HG03025 (cell line): ENCODE data around the gene C1orf53.

Experiments used
- ATAC-seq: cut with Tn5 transposase; IDR thresholded peaks from one replicate; pipeline ENCODE4 v1.9.1; 2021; ENCODE audit warnings: mild to moderate bottlenecking, moderate library complexity; ENCODE audit not compliant: unreplicated experiment, low FRiP score

Gene C1orf53

DNA sequence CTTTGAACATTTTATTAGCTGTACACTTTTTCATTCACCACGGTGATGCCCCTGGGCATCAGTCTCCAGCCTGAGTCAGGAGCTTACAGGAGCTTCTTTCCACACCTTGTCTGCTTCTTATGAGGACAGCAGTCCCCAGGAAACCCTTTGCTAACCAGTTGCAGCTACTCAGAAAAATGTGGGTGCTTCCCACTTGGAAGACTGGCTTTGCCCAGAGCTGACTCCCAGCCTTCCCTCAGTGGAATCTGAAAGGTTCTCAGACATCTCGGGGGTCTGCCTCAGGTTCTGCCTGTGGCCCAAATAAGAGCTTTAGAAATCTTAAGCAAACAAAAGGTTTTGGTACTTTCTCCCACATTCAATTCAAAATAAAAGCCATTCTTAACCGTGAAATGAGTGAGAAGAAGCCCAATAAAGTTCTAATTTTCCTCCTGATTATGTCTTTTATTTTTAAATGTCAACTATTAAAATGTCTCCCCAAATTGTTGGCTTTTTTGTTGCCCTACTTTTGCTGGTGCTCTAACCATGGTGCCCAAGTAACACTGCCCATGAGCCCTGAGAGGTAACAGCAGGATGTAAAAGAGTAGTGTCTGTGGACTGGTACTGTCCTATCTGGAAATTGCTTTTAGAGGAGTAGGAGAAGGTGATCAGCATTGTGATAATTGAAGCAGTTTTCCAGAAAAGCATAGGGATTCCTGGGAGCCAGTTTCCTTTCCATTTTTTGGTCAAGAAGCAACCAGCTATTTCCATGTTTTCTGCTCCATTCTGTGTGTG, 5.6 kb downstream of the C1orf53 start:
- no peak for ATAC-seq

DNA sequence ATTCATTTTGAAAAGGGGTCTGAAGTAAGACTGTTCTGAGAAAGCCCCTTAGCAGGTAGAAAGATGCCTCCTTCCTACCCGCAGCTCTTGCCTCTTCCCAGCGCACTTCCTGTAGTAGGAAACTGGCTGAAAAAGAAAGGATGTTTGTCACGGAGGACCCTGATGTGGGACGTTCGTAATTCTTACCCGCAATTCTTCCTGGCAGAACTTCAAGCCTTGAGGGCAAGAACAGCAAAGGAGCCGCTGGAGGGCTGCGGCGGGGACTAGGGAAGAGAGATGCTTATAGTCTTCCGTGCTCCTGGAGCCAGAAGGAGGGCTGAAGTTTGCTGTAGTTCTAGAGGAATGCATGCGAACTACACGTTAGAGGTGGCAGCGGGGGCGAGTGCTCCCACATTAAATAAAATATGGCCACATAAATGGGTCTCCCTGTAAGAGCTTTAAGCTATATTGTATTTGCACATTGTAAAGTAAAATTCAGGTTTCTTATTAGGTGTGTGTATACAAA, 6.3 kb downstream of the C1orf53 start:
- no peak for ATAC-seq

DNA sequence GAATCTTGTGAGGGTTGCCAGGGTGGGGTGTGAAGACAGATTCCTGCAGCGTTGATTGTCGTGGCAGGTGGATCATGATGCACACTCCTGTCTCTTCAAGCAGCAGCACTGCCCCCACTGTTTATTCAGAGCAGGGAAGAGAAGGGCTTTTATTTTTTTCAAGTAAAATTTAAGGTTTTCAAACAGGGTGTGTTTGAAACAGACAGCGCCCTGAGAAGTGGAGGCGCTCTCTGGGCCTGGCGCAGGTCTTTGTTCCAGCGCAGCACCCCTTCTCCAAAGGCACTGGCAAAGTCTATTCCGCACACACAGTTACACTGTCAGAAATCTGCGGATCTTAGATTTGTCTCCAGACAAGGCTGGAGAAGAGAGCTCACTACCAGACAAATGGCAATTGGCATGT, 7.0 kb downstream of the C1orf53 start:
- no peak for ATAC-seq

DNA sequence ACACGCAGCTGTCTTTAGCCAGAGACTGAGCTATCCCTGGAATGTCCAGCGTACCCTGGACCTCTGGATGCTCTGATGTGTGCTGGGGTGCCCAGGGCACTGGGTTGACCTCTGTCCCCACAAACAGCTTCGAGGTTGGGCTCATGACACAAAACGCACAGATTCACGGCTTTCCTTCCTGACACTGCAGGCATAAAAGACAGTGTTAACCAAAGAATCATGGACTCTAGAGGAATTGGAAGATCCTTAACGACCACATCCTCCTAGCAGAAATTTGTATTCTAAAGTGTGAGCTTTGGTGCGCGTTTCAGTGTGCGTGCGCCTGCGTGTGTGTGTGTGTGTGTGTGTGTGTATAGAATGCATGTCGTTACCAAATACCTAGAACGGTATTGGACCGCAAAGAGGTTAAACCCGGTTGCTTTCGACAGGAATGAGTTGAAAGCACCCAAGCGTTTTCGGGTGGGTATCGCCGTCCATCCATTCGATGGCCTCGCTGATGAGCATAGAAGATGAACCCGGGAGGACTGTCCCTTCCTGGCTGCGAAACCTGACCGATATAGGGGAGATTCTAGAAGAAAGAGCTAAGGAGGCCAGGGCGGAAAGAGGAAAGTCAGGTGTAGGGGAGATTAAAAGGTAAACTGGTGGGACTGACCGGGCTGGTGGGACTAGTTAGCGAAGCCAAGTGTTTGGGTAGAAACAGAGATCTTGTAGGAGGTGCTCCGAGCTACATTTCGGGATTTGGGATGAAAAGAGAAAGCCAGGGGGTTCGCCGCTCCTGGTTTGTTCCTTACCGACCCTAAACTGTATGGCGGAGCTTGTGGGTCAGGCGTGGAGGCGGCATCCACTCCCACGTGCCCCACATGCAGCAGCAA, 7.9 kb downstream of the C1orf53 start:
- no peak for ATAC-seq

DNA sequence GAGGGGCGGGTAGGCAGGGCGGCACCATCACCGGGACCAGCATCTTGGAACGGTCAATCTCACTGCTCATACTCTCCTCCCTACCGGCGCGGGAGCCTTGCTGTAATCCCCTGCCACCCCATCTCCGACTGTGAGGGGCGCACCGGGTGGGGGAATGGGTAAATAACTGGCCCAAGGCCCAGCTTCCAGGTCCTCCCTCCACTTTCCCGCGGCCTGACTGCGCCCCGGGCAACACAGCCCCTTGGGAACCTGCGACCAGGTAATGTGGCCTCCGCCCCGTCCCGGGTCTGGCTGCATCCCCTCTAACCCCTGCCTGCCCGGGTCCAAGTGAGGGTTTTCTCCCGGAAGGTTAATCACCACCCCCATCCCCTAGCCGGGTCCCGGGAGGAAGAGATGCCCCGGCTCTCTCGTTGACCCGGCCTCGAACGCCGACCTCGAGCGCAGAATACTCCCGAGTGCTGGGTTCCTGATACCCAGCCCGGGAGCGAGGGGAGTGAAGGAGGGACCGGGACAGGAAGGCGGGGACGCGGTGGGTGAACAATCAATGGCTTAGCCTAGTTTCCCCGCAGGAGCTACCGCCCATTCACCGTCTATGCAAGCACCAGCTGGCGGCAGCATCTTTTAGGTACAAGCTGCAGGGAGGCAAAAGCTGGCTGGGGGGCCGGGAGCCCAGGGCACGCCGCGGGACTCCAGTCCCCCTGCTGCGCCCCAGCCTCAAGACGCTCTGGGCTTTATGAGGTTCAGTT, 8.9 kb downstream of the C1orf53 start:
- no peak for ATAC-seq

DNA sequence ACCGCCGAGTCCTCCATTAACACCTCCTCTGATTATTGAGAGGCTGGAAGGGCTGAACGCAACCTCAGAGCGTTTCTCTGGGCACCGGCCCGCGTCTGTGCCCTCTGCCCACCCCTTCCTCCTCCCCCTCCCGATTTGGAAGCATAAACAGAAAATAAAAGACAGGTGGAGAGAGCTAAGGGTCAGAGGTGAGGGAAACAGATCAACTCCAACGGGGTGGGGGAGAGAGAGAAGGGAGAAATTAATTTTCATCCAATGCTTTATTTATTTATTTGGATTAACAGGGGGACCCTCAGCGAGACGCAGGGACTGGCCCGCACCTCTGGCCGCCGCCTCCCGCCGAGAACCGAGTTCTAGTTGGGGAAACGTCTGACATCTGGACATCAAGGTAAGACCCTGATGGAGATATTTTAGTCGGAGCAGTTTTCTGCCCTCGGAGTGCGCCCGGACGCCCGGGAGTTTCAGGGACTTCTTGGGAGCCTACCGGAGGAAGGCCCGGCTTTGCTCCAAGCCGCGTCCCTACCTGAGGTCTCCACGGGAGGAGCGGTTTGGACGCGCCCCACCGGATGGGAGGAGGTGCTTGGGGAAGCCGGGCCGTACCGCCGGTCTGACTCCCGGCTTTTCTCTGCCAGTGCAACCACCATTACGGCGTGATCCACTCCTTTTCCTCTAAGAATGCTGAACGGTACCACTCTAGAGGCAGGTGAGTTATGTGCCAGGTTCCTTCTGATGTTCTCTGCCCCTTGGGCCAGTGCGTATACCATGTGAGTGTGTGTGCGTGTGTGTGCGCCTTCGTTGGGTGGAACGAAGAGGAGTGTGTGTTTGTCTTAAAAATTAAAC, 9.6 kb downstream of the C1orf53 start:
- ATAC-seq: no peak

DNA sequence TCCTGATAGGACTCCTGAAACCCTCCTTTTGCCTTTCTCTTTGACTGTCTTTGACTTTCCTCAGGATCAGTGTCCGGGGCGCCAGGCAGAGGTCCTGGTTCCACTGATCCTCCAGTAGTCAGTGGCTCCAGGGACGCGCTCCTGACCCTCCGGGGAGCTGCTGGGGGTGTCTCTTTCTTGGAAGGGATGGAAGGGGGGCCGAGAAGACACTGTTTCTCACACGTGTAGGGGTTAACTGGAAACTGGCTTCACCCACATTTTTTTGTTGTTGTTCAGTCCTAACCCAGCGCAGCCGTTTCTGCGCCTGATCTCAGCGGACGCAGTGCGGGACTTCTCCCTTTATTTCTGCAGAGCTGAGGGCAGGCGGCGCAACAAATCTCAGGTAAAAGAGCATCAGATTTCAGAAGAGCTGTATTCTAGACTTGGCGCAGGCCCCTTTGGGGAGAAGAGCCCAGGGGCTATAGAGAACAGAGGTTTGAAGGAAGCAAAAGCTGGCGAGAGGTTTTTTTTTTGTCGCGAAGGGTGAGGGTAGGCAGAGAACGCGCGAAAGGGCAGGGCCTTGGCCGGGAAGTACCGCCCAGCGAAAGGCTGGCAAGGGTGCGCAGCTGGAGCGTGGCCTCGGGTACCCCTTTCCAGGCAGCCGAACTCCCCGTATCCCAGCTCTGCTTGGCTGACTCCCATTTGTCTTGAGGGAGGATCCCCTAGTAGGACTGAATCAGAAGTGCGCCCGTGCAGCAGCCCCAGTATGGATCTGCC, 10.5 kb downstream of the C1orf53 start:
- ATAC-seq: no peak

DNA sequence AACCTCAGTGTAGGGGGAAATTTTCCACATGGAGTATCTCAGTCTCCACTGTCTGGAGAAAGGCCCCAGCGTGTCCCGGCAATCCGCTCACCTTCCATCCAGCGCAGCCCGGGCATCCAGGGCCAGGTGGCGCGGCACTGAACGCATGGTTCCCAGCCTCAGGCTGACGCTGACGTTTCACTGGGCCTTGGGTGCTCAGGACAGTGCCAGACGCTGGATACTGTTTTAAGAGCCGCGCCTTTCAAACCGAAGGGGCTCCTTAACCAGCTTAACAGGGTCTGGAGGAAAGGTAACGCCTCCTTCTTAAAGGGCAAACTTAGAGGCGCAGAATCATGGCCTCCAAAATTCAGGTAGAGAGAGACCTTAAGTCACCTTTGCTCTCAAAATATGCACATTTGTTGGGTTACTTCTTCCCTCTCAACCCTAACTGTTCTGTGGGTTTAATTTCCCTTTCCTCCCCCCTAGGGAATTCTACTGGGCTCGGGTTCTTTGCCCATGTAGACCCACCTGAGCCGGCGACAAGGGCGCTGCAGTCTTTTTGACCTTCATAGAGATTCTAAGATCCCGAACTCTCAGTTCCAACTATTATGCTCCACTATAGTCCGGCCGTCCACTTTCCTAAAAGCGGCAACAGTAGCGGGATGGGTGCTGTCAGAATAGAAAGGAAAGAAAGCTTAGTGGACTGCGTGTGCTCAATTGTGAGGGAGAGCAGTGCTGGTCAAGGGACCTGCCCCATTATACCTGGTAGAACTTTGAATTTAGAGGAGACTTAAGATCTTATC, 11.3 kb downstream of the C1orf53 start:
- no peak for ATAC-seq

DNA sequence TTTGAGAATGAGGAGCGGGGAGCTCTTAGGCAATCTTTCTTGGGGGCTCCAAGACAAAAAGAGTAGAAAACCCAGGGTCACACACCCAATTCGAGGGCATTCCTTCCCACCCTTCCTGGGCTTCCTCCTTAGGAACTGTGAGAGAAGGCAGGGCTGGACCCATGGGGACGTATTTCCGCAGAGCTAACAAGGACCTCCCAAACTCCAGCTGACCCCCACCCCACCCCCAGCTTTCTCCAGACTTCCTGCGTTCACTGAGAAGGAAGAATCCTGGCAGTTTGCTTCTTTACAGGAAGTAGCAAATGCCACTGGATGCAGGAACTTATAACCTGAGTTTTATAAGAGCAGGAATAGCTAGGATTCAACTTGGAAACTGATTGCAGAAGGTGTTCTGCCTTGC, 12.1 kb downstream of the C1orf53 start:
- ATAC-seq: no peak

DNA sequence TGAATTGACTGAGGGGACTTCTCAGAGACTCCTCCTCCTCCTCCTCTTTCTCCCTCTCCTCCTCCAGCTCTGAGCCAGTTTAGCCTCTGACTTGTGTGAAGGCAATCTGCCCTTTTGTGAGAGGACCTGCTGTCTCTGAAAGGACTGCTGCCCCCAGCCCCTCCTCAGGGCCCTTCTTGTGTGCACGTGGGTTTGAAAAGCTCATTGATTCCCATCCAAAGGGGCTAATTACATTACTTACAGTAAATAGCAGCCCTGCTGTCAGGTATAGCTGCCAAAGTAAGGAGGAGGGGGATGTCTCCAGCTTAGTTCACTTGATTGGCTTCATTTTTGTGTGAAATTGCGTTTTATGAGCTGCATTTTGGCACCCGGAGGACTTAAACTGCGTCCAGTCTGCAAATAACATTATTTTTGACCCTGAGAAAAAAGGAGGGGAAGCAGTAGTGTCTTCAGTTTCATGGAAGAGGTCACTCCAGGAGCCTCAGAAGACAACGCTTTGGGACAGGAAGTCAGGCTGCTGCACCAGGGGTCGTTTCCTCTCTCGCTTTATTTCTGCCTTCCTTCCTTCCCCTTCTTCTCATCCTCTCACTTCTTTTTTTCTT, 12.9 kb downstream of the C1orf53 start:
- no peak for ATAC-seq

DNA sequence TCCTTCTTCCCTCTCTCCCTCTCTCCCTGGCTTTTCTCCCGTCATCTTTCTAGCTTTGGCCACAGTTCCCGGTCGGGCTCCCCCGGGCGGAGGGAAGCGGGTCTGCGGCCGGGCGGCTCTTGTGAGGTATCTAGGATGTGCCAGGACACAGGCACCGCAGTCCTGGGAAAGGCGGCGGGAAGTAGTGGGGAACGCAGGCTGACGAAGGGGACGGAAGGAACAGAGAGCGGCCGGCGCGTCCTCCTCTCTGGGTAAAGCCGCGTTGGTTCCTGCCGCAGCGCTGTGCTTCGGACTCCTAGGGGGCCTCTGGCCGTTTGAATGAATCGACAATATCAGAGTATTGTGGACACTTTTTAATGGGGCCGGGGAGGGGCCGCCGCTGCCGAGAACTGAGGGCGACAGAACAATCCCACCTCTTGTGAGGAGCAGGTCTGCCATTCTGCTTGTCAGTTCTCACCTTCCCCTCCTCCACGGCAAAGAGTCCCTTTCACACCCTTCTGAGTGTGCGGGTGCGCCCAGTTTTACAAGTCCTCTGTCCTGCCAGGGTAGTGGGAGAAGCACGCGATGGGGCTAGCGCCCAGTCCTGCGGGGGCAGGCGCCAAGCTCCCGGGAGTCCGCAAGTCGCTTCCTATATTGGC, 13.6 kb downstream of the C1orf53 start:
- no peak for ATAC-seq

DNA sequence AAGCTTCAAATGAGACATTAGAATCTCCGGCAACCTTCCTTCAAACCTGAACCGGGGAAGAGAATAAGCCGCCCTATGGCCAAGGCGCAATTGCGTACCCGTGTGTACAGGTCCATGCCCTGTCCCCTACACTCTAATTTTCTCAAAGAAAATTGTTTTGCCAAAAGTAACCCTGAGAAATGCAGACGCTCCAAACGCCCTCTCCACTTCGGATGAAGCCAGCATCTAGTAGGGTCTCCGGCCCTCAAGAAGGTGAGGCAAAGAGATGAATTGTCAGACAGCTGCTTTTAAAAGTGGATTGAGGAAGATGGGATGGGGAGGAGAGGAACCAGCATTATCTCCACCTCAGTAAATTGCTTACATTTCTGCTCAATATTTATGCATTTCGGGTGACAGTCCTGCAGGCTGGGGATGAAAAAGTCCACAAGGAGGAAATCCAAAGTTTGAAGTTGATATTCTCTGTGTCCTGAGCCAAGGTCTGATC, 14.1 kb downstream of the C1orf53 start:
- ATAC-seq: no peak

DNA sequence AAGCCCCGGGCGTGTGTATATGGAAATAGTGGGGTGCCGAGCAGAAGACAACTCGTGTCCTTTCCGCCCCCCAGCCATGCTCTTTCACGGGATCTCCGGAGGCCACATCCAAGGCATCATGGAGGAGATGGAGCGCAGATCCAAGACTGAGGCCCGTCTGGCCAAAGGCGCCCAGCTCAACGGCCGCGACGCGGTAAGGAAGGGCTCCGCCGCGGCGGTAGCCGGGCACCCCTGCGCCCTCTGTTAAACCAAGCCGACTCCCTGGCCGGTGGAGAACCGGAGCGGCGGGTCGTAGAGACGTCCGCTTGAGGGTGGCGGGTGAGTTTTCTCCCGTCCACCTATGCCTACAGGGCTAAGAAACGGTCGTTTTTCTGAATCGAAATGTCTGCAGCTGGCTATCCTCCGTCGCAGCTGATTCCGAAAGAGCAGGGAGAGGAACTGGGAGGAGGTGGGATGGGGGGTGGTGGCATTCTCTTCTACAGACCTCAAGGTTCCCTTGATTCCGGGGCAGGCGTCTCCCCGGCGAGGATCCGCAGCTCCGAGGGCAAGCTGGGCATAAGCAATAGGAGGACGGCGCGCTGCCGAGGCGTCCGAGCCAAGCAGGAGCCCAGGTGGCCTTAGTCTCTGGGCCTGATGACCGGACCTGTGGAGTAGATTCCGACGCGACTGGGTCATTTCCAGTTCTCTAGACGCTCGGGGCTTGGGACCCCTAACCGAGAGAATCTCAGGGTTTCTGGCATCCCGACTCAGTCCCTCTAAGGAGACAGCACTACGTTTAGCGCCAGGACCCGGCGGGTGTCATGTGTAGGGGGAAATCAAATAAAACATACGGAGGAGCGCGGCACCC, 15.6 kb downstream of the C1orf53 start:
- ATAC-seq: no peak

DNA sequence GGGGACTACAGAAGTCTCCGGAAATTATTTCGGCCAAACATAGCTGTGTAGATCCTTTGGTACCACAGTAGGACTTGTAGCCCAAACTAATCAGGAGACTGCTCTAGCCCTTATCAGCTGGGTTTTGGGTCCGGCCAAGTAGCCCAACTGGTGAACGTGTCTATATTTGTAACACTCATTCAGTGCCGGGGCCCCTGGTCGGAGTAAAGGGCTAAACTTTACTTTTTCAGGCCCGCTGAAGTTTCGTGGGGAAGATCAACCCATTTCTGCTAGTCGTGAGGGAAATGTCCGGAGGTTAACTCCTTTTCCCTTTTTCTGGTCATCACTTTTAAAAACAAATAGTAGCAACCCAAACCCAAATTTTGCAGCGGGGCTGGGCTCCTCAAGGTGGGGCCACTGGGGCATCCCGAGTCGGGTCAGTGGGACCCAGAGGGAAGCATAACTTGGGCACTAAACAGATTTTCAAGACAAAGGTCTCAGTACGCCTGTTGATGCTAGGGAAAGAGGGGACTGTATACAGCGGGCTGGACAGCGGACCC, 16.4 kb downstream of the C1orf53 start:
- no peak for ATAC-seq

DNA sequence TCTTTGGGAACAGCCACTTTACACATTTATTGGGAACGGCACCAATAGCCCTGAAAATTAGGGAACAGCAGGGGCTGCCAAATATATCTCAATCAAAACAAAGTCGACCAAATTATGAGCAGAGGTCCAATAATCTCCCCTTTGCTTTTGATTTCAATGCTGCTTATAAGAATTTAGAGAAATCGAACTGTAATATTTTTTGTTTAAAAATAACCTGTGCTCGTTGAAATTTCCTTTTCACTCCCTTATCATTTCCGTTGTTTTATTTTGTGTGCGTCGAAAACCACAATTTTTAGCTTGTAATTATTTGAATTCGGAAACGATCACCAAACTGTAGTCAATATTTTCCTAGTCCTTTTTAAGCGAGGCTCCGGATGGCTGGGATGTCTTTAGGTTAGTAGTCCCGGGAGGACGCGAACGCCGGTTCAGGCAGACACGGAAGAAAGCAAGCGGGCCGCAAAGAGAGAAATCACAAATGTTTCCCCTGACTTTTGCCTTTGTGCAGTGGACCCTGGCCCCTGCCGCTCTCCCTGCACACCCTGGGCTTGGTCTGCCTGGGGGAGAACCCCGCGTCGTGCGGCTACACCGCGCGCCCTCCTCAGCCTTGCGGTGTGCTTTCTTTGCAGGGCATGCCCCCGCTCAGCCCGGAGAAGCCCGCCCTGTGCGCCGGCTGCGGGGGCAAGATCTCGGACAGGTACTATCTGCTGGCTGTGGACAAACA, 17.1 kb downstream of the C1orf53 start:
- no peak for ATAC-seq

DNA sequence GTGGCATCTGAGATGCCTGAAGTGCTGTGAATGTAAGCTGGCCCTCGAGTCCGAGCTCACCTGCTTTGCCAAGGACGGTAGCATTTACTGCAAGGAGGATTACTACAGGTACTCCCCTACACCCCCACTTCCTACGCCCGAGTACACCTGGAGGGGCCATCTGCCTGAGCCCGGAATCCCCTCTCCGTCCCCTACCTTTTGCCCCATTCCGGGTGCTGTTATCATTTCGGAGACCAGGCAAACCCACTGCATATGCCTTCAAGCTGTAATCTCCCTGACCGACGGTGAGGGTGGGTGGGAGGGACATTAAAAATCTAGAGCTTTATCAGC, 17.6 kb downstream of the C1orf53 start:
- no peak for ATAC-seq
